ENCODE data around the gene C12orf42. TPM values are rescaled to one million over a fixed set of nuclear protein-coding genes. Genes with fewer than 3 reads are reported as not detected.

The C12orf42 gene
- total RNA-seq, 4 donors from 2014 or later, result not detected

DNA sequence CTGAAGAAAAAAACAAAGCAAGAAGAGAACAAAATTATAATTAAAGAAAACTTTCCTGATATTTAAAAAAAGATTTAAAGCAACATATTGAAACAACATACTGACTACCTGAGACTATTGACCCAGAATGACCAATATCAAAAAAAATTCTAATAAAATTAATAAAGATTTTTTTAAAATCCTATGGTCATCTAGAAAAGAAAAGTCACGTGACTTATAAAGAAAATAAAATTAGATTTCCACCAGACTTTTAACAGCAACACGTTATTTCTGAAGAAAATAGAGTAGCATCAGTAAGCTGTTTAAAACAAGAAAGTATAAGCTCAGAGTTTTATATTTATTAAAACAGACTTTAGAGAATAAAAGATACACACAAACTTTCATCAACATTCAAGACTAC, 238.0 kb downstream of the C12orf42 start:
- 75 to 82% methylated on average over 2 of the region's 2 CpGs for WGBS, 2 donors
- intact Hi-C loops (cut with DNase I; ENCODE audit: low total_unique reads), result no loop called here
- no peak for DNase-seq (ENCODE audit: low spot score in 2 of 2)
- H3K4me3 ChIP-seq (ENCODE audit: low read depth, poor library complexity, severe bottlenecking), result no peak overlapping the region
- TF ChIP-seq, protein P1, sequence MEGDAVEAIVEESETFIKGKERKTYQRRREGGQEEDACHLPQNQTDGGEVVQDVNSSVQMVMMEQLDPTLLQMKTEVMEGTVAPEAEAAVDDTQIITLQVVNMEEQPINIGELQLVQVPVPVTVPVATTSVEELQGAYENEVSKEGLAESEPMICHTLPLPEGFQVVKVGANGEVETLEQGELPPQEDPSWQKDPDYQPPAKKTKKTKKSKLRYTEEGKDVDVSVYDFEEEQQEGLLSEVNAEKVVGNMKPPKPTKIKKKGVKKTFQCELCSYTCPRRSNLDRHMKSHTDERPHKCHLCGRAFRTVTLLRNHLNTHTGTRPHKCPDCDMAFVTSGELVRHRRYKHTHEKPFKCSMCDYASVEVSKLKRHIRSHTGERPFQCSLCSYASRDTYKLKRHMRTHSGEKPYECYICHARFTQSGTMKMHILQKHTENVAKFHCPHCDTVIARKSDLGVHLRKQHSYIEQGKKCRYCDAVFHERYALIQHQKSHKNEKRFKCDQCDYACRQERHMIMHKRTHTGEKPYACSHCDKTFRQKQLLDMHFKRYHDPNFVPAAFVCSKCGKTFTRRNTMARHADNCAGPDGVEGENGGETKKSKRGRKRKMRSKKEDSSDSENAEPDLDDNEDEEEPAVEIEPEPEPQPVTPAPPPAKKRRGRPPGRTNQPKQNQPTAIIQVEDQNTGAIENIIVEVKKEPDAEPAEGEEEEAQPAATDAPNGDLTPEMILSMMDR (IDR thresholded peaks at IDR 0.05), result no peak

Other genes with a start within 250 kb of the C12orf42 start
- under 1 TPM in 2 of 4 donors, not detected in 2; 0.15 to 0.16 TPM for gene STAB2, start 91.3 kb upstream of the C12orf42 start, total RNA-seq

All from lower leg skin (tissue), 4 donors.